ENCODE measurements around the gene ZNF598. TPM values are rescaled to one million over a fixed set of nuclear protein-coding genes. Genes with fewer than 3 reads are reported as not detected.

ZNF598 gene
- total RNA-seq, 1 experiment from 2014 or later = 85.7 TPM

DNA sequence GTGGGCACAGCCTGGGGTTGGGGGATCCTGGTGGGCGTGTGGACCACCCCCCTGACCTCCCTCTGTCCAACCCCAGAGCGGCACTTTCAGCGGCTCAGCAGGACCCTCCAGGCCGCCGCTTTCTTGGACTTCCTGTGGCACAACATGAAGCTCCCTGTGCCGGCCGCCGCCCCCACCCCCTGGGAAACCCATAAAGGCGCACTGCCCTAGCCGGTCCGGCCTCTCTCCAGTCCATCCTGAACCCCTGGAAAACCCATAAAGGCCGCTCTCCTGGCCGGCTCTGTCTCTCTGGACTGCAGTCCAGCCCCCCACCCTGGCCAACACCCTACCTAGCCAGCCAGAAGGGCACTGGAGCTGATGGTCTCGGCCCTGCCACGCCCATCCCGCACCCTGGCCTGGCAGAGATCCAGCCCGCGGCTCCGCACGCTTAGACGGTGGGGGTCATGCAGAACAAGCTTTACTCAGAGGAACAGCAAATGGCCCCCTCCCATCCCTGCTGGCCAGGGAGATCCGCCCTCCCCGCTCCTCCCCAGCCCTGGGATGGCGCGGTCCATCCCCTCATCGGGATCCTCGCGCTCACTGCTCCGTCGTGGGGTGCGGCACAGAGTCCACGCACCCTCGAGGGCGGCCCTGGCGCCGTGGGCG, 31.0 kb downstream of the ZNF598 start:
- Histone ChIP-seq H3K27ac (ENCODE audit: low read length) (no peak overlapping the region), H3K27me3 (ENCODE audit: control insufficient read depth, insufficient read depth, low read length) (no peaks in the 10 kb centered on the region), H3K9me3 (ENCODE audit: control insufficient read depth, insufficient read depth, low read depth, low read length) (no peaks in the 10 kb centered on the region), H3K36me3 (ENCODE audit: control insufficient read depth, insufficient read depth, low read length) (no peaks in the 10 kb centered on the region; the same call in 1 of the 2 replicates), H3K4me3 (ENCODE audit: low read depth in 2 of 2, low read length in 2 of 2) (no peak overlapping the region), H3K4me1 (ENCODE audit: control insufficient read depth, insufficient read depth, low read length) (peaks cover 36% of the 10 kb centered on the region)
- POLR2A ChIA-PET = interaction anchor here (0.5 to 0.7 kb wide), 2 partner anchors 8 to 9 kb away, joined by 3 read pairs; no protein-coding TSS in a partner anchor
- BruUV-seq (replicated peaks) = no TSS peak
- TF ChIP-seq, protein P1, sequence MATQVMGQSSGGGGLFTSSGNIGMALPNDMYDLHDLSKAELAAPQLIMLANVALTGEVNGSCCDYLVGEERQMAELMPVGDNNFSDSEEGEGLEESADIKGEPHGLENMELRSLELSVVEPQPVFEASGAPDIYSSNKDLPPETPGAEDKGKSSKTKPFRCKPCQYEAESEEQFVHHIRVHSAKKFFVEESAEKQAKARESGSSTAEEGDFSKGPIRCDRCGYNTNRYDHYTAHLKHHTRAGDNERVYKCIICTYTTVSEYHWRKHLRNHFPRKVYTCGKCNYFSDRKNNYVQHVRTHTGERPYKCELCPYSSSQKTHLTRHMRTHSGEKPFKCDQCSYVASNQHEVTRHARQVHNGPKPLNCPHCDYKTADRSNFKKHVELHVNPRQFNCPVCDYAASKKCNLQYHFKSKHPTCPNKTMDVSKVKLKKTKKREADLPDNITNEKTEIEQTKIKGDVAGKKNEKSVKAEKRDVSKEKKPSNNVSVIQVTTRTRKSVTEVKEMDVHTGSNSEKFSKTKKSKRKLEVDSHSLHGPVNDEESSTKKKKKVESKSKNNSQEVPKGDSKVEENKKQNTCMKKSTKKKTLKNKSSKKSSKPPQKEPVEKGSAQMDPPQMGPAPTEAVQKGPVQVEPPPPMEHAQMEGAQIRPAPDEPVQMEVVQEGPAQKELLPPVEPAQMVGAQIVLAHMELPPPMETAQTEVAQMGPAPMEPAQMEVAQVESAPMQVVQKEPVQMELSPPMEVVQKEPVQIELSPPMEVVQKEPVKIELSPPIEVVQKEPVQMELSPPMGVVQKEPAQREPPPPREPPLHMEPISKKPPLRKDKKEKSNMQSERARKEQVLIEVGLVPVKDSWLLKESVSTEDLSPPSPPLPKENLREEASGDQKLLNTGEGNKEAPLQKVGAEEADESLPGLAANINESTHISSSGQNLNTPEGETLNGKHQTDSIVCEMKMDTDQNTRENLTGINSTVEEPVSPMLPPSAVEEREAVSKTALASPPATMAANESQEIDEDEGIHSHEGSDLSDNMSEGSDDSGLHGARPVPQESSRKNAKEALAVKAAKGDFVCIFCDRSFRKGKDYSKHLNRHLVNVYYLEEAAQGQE (IDR thresholded peaks at IDR 0.05; ENCODE audit: insufficient read depth in 1 of 2, low read depth in 2 of 2, low read length in 1 of 2) = no peak
- TF ChIP-seq, protein P2, sequence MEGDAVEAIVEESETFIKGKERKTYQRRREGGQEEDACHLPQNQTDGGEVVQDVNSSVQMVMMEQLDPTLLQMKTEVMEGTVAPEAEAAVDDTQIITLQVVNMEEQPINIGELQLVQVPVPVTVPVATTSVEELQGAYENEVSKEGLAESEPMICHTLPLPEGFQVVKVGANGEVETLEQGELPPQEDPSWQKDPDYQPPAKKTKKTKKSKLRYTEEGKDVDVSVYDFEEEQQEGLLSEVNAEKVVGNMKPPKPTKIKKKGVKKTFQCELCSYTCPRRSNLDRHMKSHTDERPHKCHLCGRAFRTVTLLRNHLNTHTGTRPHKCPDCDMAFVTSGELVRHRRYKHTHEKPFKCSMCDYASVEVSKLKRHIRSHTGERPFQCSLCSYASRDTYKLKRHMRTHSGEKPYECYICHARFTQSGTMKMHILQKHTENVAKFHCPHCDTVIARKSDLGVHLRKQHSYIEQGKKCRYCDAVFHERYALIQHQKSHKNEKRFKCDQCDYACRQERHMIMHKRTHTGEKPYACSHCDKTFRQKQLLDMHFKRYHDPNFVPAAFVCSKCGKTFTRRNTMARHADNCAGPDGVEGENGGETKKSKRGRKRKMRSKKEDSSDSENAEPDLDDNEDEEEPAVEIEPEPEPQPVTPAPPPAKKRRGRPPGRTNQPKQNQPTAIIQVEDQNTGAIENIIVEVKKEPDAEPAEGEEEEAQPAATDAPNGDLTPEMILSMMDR (IDR thresholded peaks at IDR 0.05) = no peak
- TF ChIP-seq TCF7L2 (IDR thresholded peaks at IDR 0.05; ENCODE audit: low read depth, low read length) (no peak), SIN3A (IDR thresholded peaks at IDR 0.05; ENCODE audit: borderline replicate concordance, insufficient read depth, low read depth, low read length) (no peak), POLR2AphosphoS5 (IDR thresholded peaks at IDR 0.05; ENCODE audit: low read depth, low read length) (no peak)
- no peak for DNase-seq (ENCODE audit: low read depth, low spot score)
- ATAC-seq = no peak
- in situ Hi-C loops (cut with HindIII; ENCODE audit: low pct_unique_long_range_greater_than_20kb, low sequenced_read_pairs) (no loop called here), intact Hi-C loops (cut with micrococcal nuclease; ENCODE audit: unreplicated experiment) (no loop called here)
- CTCF ChIA-PET = no interaction called here

DNA sequence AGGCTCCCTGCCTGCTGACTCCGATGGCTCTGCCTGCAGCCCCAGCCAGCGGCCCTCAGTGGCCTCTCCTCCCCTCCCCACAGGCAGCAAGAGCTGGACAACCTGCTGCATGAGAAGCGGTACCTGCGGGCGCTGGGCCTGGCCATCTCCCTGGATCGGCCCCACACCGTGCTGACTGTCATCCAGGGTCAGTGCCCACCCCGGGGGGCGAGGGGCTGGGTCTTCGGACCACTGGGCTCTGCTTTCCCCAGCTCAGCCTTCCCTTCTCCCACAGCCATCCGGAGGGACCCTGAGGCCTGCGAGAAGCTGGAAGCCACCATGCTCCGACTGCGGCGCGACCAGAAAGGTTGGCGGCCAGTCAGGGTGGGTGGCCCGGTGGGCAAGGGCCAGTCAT, 31.7 kb downstream of the ZNF598 start:
- in situ Hi-C loops (cut with HindIII; ENCODE audit: low pct_unique_long_range_greater_than_20kb, low sequenced_read_pairs) = no loop called here
- POLR2A ChIA-PET = no interaction called here
- no peaks in the 10 kb centered on the region for H3K9me3 ChIP-seq (ENCODE audit: control insufficient read depth, insufficient read depth, low read depth, low read length)
- no peak for ATAC-seq
- no TSS peak for BruUV-seq (replicated peaks)
- no peaks in the 10 kb centered on the region for H3K27me3 ChIP-seq (ENCODE audit: control insufficient read depth, insufficient read depth, low read length)
- H3K36me3 ChIP-seq (ENCODE audit: control insufficient read depth, insufficient read depth, low read length) = no peaks in the 10 kb centered on the region; the same call in 1 of the 2 replicates
- H3K27ac ChIP-seq (ENCODE audit: low read length) = no peak overlapping the region
- intact Hi-C loops (cut with micrococcal nuclease; ENCODE audit: unreplicated experiment) = no loop called here
- no peak overlapping the region for H3K4me3 ChIP-seq (ENCODE audit: low read depth in 2 of 2, low read length in 2 of 2)
- DNase-seq (ENCODE audit: low read depth, low spot score) = no peak
- H3K4me1 ChIP-seq (ENCODE audit: control insufficient read depth, insufficient read depth, low read length) = peaks cover 35% of the 10 kb centered on the region
- CTCF ChIA-PET = no interaction called here
- TF ChIP-seq POLR2AphosphoS5 (IDR thresholded peaks at IDR 0.05; ENCODE audit: low read depth, low read length) (no peak), SIN3A (IDR thresholded peaks at IDR 0.05; ENCODE audit: borderline replicate concordance, insufficient read depth, low read depth, low read length) (no peak)
